ENCODE results near the gene LMCD1.

The LMCD1 gene

GRCh38 chr3:8560366-8561007 lies 58.9 kb downstream of the LMCD1 start:
- DNase-seq (ENCODE audit: low spot score), result no peak
- TF ChIP-seq CTCF (IDR thresholded peaks at IDR 0.05; ENCODE audit: extremely low read depth, missing control alignments), result no peak

- no peak for TF ChIP-seq CTCF (IDR thresholded peaks at IDR 0.05; ENCODE audit: extremely low read depth, missing control alignments)
- no peak for DNase-seq (ENCODE audit: low spot score)
These were observed 59.7 kb downstream of the LMCD1 start for GRCh38 chr3:8561370-8561769.

GRCh38 chr3:8562081-8562595 lies 60.5 kb downstream of the LMCD1 start:
- no peak for DNase-seq (ENCODE audit: low spot score)
- TF ChIP-seq CTCF (IDR thresholded peaks at IDR 0.05; ENCODE audit: extremely low read depth, missing control alignments), result no peak

- no peak for TF ChIP-seq CTCF (IDR thresholded peaks at IDR 0.05; ENCODE audit: extremely low read depth, missing control alignments)
- no peak for DNase-seq (ENCODE audit: low spot score)
These were observed 61.5 kb downstream of the LMCD1 start for GRCh38 chr3:8563146-8563545.

DNA sequence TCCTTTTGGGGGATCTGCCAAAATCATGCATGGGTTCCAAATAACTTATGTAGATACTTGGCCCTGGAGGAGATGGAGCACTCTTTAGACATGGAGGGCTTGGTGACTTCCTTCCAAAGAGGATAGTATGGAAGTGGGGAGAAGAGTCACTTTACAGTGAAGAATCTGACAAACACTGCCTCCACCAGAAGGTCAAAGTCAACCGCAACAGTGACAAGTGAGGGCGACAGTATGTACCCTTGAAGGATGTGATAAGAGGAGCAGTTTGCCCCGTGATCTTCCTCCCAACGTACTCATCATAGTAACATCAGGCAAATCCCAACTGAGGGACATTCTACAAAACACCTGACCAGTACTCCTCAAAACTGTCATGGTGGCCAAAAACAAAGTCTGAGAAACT lies 62.0 kb downstream of the LMCD1 start:
- no peak for DNase-seq (ENCODE audit: low spot score)
- TF ChIP-seq CTCF (IDR thresholded peaks at IDR 0.05; ENCODE audit: extremely low read depth, missing control alignments), result no peak

- no peak for DNase-seq (ENCODE audit: low spot score)
- no peak for TF ChIP-seq CTCF (IDR thresholded peaks at IDR 0.05; ENCODE audit: extremely low read depth, missing control alignments)
These were observed 63.8 kb downstream of the LMCD1 start for GRCh38 chr3:8565376-8565775.

DNA sequence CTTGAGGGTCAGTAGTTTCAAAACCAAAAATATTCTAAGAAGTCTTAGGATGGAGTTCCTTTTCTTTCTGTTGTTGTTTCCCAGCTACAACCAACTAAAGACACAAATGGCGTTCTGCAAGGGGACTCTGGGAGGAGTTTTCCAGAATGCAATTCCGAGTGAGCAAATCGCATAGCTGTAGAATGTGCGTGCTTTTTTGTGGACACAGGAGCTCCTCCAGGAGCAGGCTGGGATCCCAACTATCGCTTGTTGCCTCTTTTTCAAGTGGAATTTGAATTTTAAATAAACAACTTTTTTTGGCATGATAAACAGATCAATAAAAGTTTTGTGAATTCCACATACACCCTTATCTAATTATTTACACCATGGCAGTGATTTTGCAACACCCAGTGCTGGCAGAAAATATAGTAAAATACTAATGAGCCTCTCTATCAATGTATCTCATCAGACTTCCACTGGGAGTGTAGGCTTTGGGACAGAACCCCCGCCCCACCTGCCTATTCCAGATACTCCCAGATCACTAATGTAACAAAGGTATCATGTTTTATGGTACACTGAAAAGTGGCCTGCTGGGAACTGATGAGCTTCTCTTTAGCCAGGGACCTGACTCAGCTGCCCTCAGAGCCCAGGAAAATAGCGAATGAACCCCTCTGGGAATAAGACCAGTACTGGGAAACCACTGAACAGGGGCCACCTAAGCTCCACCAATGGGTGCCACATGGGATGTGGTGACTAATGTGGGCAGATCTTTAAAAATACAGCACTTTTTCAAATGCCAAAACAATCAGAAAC lies 66.4 kb downstream of the LMCD1 start:
- no peak for DNase-seq (ENCODE audit: low spot score)
- TF ChIP-seq CTCF (IDR thresholded peaks at IDR 0.05; ENCODE audit: extremely low read depth, missing control alignments), result no peak

Data from GM20000 (cell line).